ENCODE measurements around the gene AFF1.

DNA sequence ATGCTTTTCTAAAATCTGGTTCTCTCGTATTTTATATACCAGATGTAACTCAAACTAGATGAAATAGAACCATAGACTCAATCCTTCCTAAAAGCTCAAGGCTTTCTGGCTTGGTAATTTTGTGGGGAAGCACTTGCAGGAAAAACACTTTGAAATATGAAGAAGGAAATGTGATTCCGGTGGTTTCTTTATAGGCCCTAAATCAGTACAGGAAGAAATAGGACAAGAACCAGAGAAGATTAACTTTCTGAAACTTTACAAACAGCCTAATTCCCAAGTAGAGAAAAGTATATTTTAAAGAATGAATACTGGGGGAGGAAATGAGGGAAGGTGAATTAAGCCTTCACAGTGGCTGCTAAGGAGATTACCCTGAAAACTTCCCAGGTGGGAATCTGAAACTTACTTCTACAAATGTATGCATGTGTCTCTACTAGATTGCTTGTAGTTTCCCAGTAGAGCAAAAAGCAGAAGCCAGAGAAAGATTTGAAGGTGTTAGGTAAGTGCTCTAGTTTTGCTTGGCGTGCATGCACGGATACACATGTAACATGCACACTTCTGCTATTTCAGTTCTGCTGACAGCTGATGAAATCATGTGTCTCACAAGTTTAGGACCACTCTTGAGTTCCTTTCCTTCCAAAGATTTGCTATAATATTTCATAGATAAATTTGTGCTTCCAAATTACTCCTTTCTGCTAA lies 92.1 kb downstream of the AFF1 start:
- TF ChIP-seq, protein P1, sequence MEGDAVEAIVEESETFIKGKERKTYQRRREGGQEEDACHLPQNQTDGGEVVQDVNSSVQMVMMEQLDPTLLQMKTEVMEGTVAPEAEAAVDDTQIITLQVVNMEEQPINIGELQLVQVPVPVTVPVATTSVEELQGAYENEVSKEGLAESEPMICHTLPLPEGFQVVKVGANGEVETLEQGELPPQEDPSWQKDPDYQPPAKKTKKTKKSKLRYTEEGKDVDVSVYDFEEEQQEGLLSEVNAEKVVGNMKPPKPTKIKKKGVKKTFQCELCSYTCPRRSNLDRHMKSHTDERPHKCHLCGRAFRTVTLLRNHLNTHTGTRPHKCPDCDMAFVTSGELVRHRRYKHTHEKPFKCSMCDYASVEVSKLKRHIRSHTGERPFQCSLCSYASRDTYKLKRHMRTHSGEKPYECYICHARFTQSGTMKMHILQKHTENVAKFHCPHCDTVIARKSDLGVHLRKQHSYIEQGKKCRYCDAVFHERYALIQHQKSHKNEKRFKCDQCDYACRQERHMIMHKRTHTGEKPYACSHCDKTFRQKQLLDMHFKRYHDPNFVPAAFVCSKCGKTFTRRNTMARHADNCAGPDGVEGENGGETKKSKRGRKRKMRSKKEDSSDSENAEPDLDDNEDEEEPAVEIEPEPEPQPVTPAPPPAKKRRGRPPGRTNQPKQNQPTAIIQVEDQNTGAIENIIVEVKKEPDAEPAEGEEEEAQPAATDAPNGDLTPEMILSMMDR (IDR thresholded peaks at IDR 0.05; ENCODE audit: insufficient read depth, low read length, poor library complexity, severe bottlenecking) = no peak
- TF ChIP-seq EZH2phosphoT487 (conservative IDR thresholded peaks at IDR 0.05; ENCODE audit: low read length) = no peak
